ENCODE measurements around the gene RMND1.

DNA sequence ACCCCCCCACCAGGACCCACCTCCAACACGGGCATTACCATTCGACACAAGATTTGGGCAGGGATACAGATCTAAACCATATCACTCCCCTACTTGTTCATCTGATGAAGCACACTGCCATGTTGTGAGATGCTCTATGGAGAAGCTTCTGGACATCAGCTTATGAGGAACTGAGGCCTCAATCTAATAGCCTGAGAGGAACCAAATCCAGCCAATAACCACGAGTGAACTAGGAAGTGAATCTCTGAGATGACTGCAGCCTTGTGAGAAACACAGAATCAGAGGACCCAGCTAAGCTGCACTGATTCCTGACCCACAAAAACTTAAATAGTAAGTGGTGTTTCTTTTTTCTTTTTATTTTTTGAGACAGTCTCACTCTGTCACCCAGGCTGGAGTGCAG is 39.0 kb downstream of the RMND1 start:
- TF ChIP-seq, protein P1, sequence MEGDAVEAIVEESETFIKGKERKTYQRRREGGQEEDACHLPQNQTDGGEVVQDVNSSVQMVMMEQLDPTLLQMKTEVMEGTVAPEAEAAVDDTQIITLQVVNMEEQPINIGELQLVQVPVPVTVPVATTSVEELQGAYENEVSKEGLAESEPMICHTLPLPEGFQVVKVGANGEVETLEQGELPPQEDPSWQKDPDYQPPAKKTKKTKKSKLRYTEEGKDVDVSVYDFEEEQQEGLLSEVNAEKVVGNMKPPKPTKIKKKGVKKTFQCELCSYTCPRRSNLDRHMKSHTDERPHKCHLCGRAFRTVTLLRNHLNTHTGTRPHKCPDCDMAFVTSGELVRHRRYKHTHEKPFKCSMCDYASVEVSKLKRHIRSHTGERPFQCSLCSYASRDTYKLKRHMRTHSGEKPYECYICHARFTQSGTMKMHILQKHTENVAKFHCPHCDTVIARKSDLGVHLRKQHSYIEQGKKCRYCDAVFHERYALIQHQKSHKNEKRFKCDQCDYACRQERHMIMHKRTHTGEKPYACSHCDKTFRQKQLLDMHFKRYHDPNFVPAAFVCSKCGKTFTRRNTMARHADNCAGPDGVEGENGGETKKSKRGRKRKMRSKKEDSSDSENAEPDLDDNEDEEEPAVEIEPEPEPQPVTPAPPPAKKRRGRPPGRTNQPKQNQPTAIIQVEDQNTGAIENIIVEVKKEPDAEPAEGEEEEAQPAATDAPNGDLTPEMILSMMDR (IDR thresholded peaks at IDR 0.05), result no peak
- no peak for TF ChIP-seq POLR2A (IDR thresholded peaks at IDR 0.05)

All from thyroid gland (tissue), 4 donors.